VCaP (cell line): Measurements from ENCODE around the gene TM4SF1.

Experiments
- H3K27ac ChIP-seq: fragments of 450-650 bp; 2 replicates; pipeline ENCODE4 v1.5.1; 2017
- TF ChIP-seq, protein P1 (sequence below): fragments of 450-650 bp; conservative IDR thresholded peaks from 2 replicates; pipeline ENCODE4 v1.5.1; 2017; ENCODE audit warnings: mild to moderate bottlenecking, moderate library complexity

TM4SF1 gene

GRCh38 chr3:149356630-149357029 is 20.8 kb downstream of the TM4SF1 start:
- no peak overlapping the region for H3K27ac ChIP-seq
- TF ChIP-seq, protein P1, sequence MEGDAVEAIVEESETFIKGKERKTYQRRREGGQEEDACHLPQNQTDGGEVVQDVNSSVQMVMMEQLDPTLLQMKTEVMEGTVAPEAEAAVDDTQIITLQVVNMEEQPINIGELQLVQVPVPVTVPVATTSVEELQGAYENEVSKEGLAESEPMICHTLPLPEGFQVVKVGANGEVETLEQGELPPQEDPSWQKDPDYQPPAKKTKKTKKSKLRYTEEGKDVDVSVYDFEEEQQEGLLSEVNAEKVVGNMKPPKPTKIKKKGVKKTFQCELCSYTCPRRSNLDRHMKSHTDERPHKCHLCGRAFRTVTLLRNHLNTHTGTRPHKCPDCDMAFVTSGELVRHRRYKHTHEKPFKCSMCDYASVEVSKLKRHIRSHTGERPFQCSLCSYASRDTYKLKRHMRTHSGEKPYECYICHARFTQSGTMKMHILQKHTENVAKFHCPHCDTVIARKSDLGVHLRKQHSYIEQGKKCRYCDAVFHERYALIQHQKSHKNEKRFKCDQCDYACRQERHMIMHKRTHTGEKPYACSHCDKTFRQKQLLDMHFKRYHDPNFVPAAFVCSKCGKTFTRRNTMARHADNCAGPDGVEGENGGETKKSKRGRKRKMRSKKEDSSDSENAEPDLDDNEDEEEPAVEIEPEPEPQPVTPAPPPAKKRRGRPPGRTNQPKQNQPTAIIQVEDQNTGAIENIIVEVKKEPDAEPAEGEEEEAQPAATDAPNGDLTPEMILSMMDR = no peak

DNA sequence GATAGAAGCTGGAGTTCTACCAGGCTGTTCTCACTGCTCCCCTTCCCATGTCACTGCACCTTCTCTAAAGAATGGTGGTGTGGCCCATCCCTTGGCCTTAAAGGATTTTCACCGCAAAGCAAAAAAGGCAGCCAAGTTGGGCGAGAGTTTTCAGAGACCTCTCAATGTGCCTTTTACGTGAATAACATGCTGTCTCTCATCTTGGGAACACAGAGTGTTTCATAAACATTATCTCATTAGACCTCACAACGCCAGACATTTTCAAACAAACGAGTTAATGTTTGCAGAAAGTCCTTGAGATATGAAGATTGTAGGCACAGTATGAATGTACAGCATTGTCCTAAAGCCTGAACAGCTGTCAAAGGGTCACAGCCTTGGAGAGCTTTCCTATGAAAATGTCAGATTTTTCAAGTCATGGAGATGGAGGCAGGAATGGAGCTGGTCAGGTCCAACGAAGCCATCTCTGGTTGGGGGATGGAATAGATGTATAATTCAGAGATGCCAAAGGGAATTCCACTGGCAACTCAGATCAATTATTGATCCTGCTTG is 21.3 kb downstream of the TM4SF1 start:
- TF ChIP-seq, protein P1 = no peak
- H3K27ac ChIP-seq = no peak overlapping the region

GRCh38 chr3:149353581-149354184 is 23.8 kb downstream of the TM4SF1 start:
- H3K27ac ChIP-seq = no peak overlapping the region
- TF ChIP-seq, protein P1 = no peak

DNA sequence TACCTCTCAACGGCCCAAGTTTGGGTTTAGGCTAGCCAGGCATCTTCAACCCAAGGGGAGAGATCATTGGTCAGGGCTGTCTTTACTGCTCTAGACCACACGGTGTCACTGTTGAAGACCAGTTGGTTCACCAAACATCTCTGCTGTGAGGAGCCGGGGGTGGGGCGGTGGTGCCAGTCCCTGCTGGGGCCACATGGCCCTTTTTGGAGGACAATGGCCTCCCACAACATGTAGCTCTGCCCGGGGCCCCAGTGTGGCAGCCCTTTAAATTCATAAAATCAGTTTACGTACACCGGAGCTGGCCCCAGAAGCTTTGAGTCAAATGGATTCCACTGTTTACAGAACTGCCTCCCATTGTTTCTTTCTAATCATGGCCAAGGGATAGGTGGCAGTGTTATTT is 24.9 kb downstream of the TM4SF1 start:
- TF ChIP-seq, protein P1 = peak; percentile 79
- H3K27ac ChIP-seq = no peak overlapping the region

DNA sequence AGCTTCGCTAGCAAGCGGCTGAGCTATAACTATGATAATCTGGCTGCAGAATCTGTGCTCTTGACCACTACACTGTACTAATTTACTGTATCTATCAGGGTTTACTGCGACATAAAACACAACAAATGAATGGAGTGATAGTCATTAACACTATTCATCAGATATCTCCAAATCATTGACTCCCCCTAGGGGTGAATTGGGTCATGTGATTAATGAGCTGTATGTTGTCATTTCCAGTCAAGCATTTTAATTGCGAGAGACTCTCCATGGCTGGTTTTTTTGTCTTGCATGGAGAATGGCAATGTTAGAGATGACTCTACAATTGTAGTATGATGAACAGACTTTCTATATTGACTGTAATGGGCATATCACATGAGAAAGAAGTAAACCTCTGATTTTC is 33.5 kb downstream of the TM4SF1 start:
- no peak overlapping the region for H3K27ac ChIP-seq
- TF ChIP-seq, protein P1 = no peak

GRCh38 chr3:149342413-149343380 is 34.8 kb downstream of the TM4SF1 start:
- no peak overlapping the region for H3K27ac ChIP-seq
- TF ChIP-seq, protein P1 = no peak

- TF ChIP-seq, protein P1 = no peak
- H3K27ac ChIP-seq = peak overlapping the region; percentile 69
Measured at GRCh38 chr3:149340310-149340933, 37.0 kb downstream of the TM4SF1 start.
